AG09309 (cell line): ENCODE results near the gene OR6B2.

Experiments
- DNase-seq: peaks from one replicate; pipeline ENCODE4 v3.0.0-alpha.2; 2010; ENCODE audit warnings: low read depth
- H3K4me3 ChIP-seq: 2 replicates; pipeline ENCODE4 v1.5.1; 2011; ENCODE audit warnings: mild to moderate bottlenecking, low read depth, low read length, moderate library complexity; ENCODE audit not compliant: control insufficient read depth
- CTCF ChIP-seq: IDR thresholded peaks from 2 replicates; pipeline ENCODE4 v1.5.1; 2011; ENCODE audit warnings: mild to moderate bottlenecking, low read depth, low read length, inconsistent platforms; ENCODE audit not compliant: insufficient read depth, control insufficient read depth; ENCODE audit errors: missing control alignments

Gene OR6B2

GRCh38 chr2:240043279-240043989, 13.2 kb upstream of the OR6B2 start:
- no peak overlapping the region for H3K4me3 ChIP-seq
- DNase-seq, result no peak
- TF ChIP-seq CTCF, result no peak

DNA sequence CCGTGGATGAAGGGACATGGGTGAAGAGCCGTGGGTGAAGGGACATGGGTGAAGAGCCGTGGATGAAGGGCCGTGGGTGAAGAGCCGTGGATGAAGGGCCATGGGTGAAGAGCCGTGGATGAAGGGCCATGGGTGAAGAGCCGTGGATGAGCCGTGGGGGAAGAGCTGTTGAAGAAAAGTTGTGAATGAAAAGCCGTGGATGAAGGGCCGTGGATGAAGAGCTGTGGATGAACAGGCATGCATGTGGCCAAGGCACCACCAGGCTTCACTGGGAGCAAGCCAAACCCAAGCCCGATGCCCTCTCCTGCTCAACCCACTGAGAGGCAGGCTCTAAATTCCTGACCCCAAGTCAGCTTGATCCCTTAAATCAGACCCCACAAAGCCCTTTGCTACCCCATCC, 12.5 kb upstream of the OR6B2 start:
- TF ChIP-seq CTCF, result no peak
- no peak overlapping the region for H3K4me3 ChIP-seq
- no peak for DNase-seq

GRCh38 chr2:240041363-240041762, 11.1 kb upstream of the OR6B2 start:
- no peak for TF ChIP-seq CTCF
- H3K4me3 ChIP-seq, result no peak overlapping the region
- DNase-seq, result no peak

DNA sequence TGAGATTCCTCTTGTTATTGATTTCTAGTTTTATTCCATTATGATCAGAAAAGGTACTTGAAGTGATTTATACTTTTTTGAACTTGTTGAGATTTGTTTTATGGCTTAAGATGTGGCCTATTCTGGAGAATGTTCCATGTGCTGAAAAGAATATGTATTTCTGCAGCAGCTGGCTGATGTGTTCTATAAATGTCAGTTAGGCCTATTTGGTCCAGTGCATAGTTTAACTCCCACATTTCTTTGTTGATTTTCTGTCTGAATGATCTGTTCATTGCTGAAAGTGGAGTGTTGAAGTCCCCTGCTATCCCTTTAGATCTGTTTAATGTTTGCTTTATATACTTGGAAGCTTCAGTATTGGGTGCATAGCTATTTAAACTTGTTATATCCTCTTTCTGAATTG, 7.1 kb upstream of the OR6B2 start:
- no peak overlapping the region for H3K4me3 ChIP-seq
- no peak for DNase-seq
- TF ChIP-seq CTCF, result no peak

GRCh38 chr2:240033330-240033678, 3.1 kb upstream of the OR6B2 start:
- H3K4me3 ChIP-seq, result no peak overlapping the region
- TF ChIP-seq CTCF, result no peak
- no peak for DNase-seq

GRCh38 chr2:240032406-240033329, 2.4 kb upstream of the OR6B2 start:
- no peak for TF ChIP-seq CTCF
- no peak for DNase-seq
- H3K4me3 ChIP-seq, result no peak overlapping the region
